ENCODE results near the gene MLPH. TPM values are rescaled to one million over a fixed set of nuclear protein-coding genes. Genes with fewer than 3 reads are reported as not detected.

The MLPH gene
- total and polyA plus RNA-seq, 2 of the 4 experiments (the other 2 are of a cell fraction), result 13.8 to 21.6 TPM

DNA sequence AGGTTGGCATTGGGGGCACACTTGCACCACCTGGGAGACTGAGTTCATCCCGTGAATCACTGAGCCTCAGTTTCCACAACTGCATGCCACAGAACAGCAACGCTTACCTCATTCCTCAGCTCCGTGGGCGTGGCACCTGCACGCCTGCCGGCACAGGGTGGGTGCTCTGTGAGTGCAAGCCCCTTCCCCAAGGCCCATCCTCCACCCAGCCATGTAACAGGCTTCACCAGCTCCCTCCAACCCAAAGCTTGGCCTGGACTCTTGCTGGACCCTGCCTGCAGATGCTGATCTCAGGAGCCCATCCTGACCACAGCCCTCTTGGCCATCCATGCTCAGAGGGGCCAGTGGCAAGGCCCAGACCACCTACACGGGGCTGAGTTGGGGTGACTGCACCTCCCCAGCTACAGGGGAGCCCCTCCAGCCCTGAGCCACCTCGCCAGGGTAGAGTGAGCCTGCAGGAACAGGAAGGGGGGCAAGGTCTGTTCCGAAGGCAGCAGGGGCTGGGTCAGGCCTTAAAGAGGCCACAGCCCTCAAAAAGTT lies 81.1 kb downstream of the MLPH start:
- H3K23ac ChIP-seq (ENCODE audit: low read depth, low read length), result no peak overlapping the region
- H3K4me2 ChIP-seq (ENCODE audit: low read depth, low read length), result no peak overlapping the region
- BruUV-seq (replicated peaks), result no TSS peak
- H3K79me1 ChIP-seq (ENCODE audit: low read depth in 1 of 2, low read length in 2 of 2), result peaks cover 0 to 8% of the 10 kb centered on the region in 2 experiments; a peak in 1 of 4 replicates
- POLR2A ChIA-PET (ENCODE audit: unreplicated experiment), result no interaction called here
- no peaks in the 10 kb centered on the region for H3K36me3 ChIP-seq (ENCODE audit: control insufficient read depth, insufficient read depth, low read length)
- in situ Hi-C loops (cut with MboI; ENCODE audit: low sequenced_read_pairs), result loop anchor here (25.0 kb wide), 2 partner anchors 1056 to 1231 kb away; a partner anchor contains a TSS
- no peak overlapping the region for H2BK15ac ChIP-seq (ENCODE audit: low read depth, low read length)
- H3K18ac ChIP-seq (ENCODE audit: low read depth, low read length), result no peak overlapping the region
- no peak overlapping the region for H4K5ac ChIP-seq (ENCODE audit: low read depth, low read length)
- H2BK120ac ChIP-seq (ENCODE audit: low read depth, low read length), result no peak overlapping the region
- H3K4ac ChIP-seq (ENCODE audit: low read depth, low read length), result no peak overlapping the region
- peaks cover 7% of the 10 kb centered on the region; the same call in 1 of the 2 replicates for H3K4me1 ChIP-seq (ENCODE audit: control insufficient read depth, insufficient read depth, low read length)
- 0 out of 2 replicates have a peak overlapping the region, but pooled peaks have one; percentile 33 for H2AK5ac ChIP-seq (ENCODE audit: low read depth, low read length)
- 0 out of 2 replicates have a peak, but pooled peaks cover 3% of the 10 kb centered on the region for H3K9me1 ChIP-seq (ENCODE audit: insufficient read depth, low read length)
- TF ChIP-seq MAZ (IDR thresholded peaks at IDR 0.05; ENCODE audit: borderline replicate concordance, low read depth, low read length), result no peak
- no peak for TF ChIP-seq SMC3 (IDR thresholded peaks at IDR 0.05; ENCODE audit: low read depth, low read length)
- TF ChIP-seq, protein P1, sequence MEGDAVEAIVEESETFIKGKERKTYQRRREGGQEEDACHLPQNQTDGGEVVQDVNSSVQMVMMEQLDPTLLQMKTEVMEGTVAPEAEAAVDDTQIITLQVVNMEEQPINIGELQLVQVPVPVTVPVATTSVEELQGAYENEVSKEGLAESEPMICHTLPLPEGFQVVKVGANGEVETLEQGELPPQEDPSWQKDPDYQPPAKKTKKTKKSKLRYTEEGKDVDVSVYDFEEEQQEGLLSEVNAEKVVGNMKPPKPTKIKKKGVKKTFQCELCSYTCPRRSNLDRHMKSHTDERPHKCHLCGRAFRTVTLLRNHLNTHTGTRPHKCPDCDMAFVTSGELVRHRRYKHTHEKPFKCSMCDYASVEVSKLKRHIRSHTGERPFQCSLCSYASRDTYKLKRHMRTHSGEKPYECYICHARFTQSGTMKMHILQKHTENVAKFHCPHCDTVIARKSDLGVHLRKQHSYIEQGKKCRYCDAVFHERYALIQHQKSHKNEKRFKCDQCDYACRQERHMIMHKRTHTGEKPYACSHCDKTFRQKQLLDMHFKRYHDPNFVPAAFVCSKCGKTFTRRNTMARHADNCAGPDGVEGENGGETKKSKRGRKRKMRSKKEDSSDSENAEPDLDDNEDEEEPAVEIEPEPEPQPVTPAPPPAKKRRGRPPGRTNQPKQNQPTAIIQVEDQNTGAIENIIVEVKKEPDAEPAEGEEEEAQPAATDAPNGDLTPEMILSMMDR (conservative IDR thresholded peaks at IDR 0.05; ENCODE audit: low read depth, low read length), result no peak
- TF ChIP-seq BHLHE40 (IDR thresholded peaks at IDR 0.05; ENCODE audit: low read depth, low read length), result no peak
- TF ChIP-seq MAFK (IDR thresholded peaks at IDR 0.05; ENCODE audit: low read depth, low read length), result no peak
- no peak for TF ChIP-seq RFX5 (IDR thresholded peaks at IDR 0.05; ENCODE audit: low read depth, low read length)
- no peak for TF ChIP-seq RAD21 (IDR thresholded peaks at IDR 0.05; ENCODE audit: low read length)
- TF ChIP-seq FOS (IDR thresholded peaks at IDR 0.05; ENCODE audit: low read depth, low read length), result no peak
- TF ChIP-seq CEBPB (IDR thresholded peaks at IDR 0.05; ENCODE audit: low read depth, low read length), result no peak
- no peak for TF ChIP-seq MXI1 (IDR thresholded peaks at IDR 0.05; ENCODE audit: borderline replicate concordance, low read depth, low read length)
- TF ChIP-seq, protein P2, sequence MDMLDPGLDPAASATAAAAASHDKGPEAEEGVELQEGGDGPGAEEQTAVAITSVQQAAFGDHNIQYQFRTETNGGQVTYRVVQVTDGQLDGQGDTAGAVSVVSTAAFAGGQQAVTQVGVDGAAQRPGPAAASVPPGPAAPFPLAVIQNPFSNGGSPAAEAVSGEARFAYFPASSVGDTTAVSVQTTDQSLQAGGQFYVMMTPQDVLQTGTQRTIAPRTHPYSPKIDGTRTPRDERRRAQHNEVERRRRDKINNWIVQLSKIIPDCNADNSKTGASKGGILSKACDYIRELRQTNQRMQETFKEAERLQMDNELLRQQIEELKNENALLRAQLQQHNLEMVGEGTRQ (IDR thresholded peaks at IDR 0.05; ENCODE audit: low read depth, low read length), result no peak
- TF ChIP-seq, protein P3, sequence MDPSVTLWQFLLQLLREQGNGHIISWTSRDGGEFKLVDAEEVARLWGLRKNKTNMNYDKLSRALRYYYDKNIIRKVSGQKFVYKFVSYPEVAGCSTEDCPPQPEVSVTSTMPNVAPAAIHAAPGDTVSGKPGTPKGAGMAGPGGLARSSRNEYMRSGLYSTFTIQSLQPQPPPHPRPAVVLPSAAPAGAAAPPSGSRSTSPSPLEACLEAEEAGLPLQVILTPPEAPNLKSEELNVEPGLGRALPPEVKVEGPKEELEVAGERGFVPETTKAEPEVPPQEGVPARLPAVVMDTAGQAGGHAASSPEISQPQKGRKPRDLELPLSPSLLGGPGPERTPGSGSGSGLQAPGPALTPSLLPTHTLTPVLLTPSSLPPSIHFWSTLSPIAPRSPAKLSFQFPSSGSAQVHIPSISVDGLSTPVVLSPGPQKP (IDR thresholded peaks at IDR 0.05; ENCODE audit: borderline replicate concordance, low read depth, low read length), result no peak
- no peak for TF ChIP-seq POLR2A (IDR thresholded peaks at IDR 0.05; ENCODE audit: low read depth, low read length)
- no peak for TF ChIP-seq CHD1 (IDR thresholded peaks at IDR 0.05; ENCODE audit: low read depth, low read length)
- no peak for TF ChIP-seq NFE2L2 (IDR thresholded peaks at IDR 0.05; ENCODE audit: low read depth, low read length)
- no peak for TF ChIP-seq RCOR1 (IDR thresholded peaks at IDR 0.05; ENCODE audit: insufficient replicate concordance, low read length)
- H3K9ac ChIP-seq (ENCODE audit: low read depth, low read length), result no peak overlapping the region
- DNase-seq (no peak), ATAC-seq (ENCODE audit: low read depth) (no peak)
- no peak overlapping the region for H3K27ac ChIP-seq (ENCODE audit: insufficient read depth, low read length)
- no peak overlapping the region for H2AK9ac ChIP-seq (replicated peaks; ENCODE audit: low read depth, low read length, poor library complexity)
- WGBS, 2 experiments (ENCODE audit: extremely low coverage in 2 of 2, insufficient read length in 1 of 2), result 64% methylated on average over 3 of the region's 9 CpGs; no CpG with 5 or more reads in 1 of the 2 experiments
- dilution Hi-C loops (cut with HindIII; ENCODE audit: low sequenced_read_pairs, unreplicated experiment), result no loop called here
- H3K27me3 ChIP-seq (ENCODE audit: control insufficient read depth, insufficient read depth, low read length), result peaks cover under 1% of the 10 kb centered on the region; the same call in 1 of the 2 replicates
- no peak overlapping the region for H2BK5ac ChIP-seq (ENCODE audit: low read depth, low read length, poor library complexity, severe bottlenecking)
- H4K20me1 ChIP-seq (ENCODE audit: insufficient read depth, low read length), result no peaks in the 10 kb centered on the region
- no peaks in the 10 kb centered on the region; the same call in 1 of the 2 replicates for H3K9me3 ChIP-seq (ENCODE audit: control insufficient read depth, insufficient read depth, low read length)
- no peak overlapping the region for H3K14ac ChIP-seq (replicated peaks; ENCODE audit: low read depth, low read length)
- H4K91ac ChIP-seq (ENCODE audit: insufficient read depth, low read depth, low read length), result no peak overlapping the region
- H2AFZ ChIP-seq (replicated peaks; ENCODE audit: low read length, poor library complexity), result no peak overlapping the region
- intact Hi-C loops (cut with micrococcal nuclease), result no loop called here
- CTCF ChIA-PET, result no interaction called here
- no peak overlapping the region for H3K4me3 ChIP-seq (ENCODE audit: insufficient read depth, low read depth, low read length)
- no peak overlapping the region for H4K8ac ChIP-seq (ENCODE audit: low read depth in 2 of 2, low read length in 2 of 2)
- H2BK20ac ChIP-seq (ENCODE audit: low read depth, low read length), result no peak overlapping the region
- H3K56ac ChIP-seq (ENCODE audit: extremely low read depth, insufficient read depth, low read length), result no peak overlapping the region

Measured in IMR-90 (cell line).